Measurements from ENCODE around the gene VWA7.

DNA sequence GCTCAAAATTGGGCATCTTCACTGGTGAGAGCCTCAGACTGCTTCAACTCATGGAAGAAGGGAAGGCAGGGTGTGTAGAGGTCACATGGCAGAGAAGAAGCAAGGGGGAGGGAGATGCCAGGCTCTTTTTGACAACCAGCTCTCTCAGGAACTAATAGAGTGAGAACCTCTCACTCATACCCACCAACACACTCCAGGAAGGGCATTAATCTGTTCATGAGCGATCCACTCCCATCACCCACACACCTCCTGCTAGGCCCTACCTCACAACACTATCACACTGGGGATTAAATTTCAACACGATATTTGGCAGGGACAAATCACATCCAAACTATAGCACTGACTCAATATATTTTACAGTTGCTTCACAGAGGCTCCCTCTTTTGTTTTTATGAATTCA is 35.3 kb downstream of the VWA7 start:
- TF ChIP-seq CTCF (IDR thresholded peaks at IDR 0.05; ENCODE audit: insufficient read depth, low read depth, low read length), result no peak
- TF ChIP-seq EZH2 (IDR thresholded peaks at IDR 0.05; ENCODE audit: insufficient read depth, low read length), result no peak
